Smooth muscle cell (in vitro differentiated cells): ENCODE data around the gene CIAPIN1. TPM values are rescaled to one million over a fixed set of nuclear protein-coding genes. Genes with fewer than 3 reads are reported as not detected.
"Not testable (repeated sequence)": the region's sequence is repeated elsewhere in the genome, so short reads cannot be mapped to it uniquely, and the experiment has no call there.

Experiments used
- DNase-seq: peaks from one replicate; lab custom pipeline; 2025; ENCODE audit not compliant: unreplicated experiment; lab: John Stamatoyannopoulos, UW
- H2AFZ ChIP-seq: fragments of 200-600 bp; sonication (generic); 2 replicates; pipeline ENCODE4 v1.6.0; 2016; ENCODE audit warnings: antibody characterized with exemption, low read depth, mild to moderate bottlenecking
- H3F3A ChIP-seq: fragments of 200-600 bp; sonication (generic); 2 replicates; pipeline ENCODE4 v1.6.0; 2017; ENCODE audit warnings: antibody characterized with exemption, low read depth
- H3K27ac ChIP-seq: fragments of 200-600 bp; sonication (generic); 2 replicates; pipeline ENCODE4 v1.5.1; 2016; ENCODE audit warnings: low read depth, mild to moderate bottlenecking
- H3K27me3 ChIP-seq: fragments of 200-600 bp; sonication (generic); 2 replicates; pipeline ENCODE4 v1.6.1; 2016; ENCODE audit warnings: low read depth, mild to moderate bottlenecking
- H3K36me3 ChIP-seq: fragments of 200-600 bp; sonication (generic); 2 replicates; pipeline ENCODE4 v1.5.1; 2016; ENCODE audit warnings: low read depth
- H3K4me1 ChIP-seq: fragments of 200-600 bp; sonication (generic); 2 replicates; pipeline ENCODE4 v1.5.1; 2016; ENCODE audit warnings: low read depth
- H3K4me2 ChIP-seq: fragments of 200-600 bp; sonication (generic); 2 replicates; pipeline ENCODE4 v1.6.0; 2016; ENCODE audit warnings: mild to moderate bottlenecking
- H3K4me3 ChIP-seq: fragments of 200-600 bp; sonication (generic); 2 replicates; pipeline ENCODE4 v1.5.1; 2016; ENCODE audit warnings: mild to moderate bottlenecking
- H3K79me2 ChIP-seq: fragments of 200-600 bp; sonication (generic); 2 replicates; pipeline ENCODE4 v1.6.0; 2016; ENCODE audit warnings: low read depth, mild to moderate bottlenecking
- H3K9ac ChIP-seq: fragments of 200-600 bp; sonication (generic); 2 replicates; pipeline ENCODE4 v1.6.0; 2016; ENCODE audit warnings: low read depth
- H3K9me3 ChIP-seq: fragments of 200-600 bp; sonication (generic); replicated peaks from 2 replicates; pipeline ENCODE4 v1.5.1; 2016; ENCODE audit warnings: low read depth
- H4K20me1 ChIP-seq: fragments of 200-600 bp; sonication (generic); 2 replicates; pipeline ENCODE4 v1.6.0; 2016; ENCODE audit warnings: low read depth
- CTCF ChIP-seq: fragments of 200-600 bp; sonication (generic); IDR thresholded peaks from 2 replicates; pipeline ENCODE4 v1.5.1; 2017; ENCODE audit warnings: borderline replicate concordance, mild to moderate bottlenecking, antibody characterized with exemption; ENCODE audit not compliant: insufficient read depth, poor library complexity, severe bottlenecking
- WGBS: methylation state at CpG from one replicate; pipeline ENCODE4 v1.1.7; 2016; ENCODE audit warnings: low lambda C conversion rate; 5-methylcytosine and 5-hydroxymethylcytosine counted together
- polyA plus RNA-seq: library from polyadenylated mRNA; unstranded; fragments of >200 nt; fragmentation: Nextera tagmentation; extraction: Ambion mirVana; gene quantifications from 2 replicates; pipeline ENCODE4 v1.2.1, GENCODE V29; 2016
- total RNA-seq: library from RNA; depleted of rRNA; stranded (reverse); fragments of >200 nt; gene quantifications from 2 replicates; pipeline ENCODE4 v1.2.3, GENCODE V29; 2014

CIAPIN1 gene
- total and polyA plus RNA-seq, 2 experiments from 2014 or later: 36.6 to 58.1 TPM

GRCh38 chr16:57445510-57445909 lies 1.7 kb downstream of the CIAPIN1 start:
- no peak for TF ChIP-seq CTCF
- no peak overlapping the region for H2AFZ ChIP-seq
- peaks cover 6% of the 10 kb centered on the region for H3K36me3 ChIP-seq
- 100% methylated on average over 2 of the region's 2 CpGs for WGBS
- no peaks in the 10 kb centered on the region for H3K27me3 ChIP-seq
- H4K20me1 ChIP-seq: no peaks in the 10 kb centered on the region
- no peak for DNase-seq
- peaks cover 78% of the 10 kb centered on the region for H3K79me2 ChIP-seq
- H3F3A ChIP-seq: no peaks in the 10 kb centered on the region
- peaks cover 8% of the 10 kb centered on the region for H3K4me1 ChIP-seq
- no peaks in the 10 kb centered on the region for H3K9me3 ChIP-seq
- no peak overlapping the region for H3K4me3 ChIP-seq
- H3K27ac ChIP-seq: no peak overlapping the region
- no peak overlapping the region for H3K9ac ChIP-seq
- no peak overlapping the region for H3K4me2 ChIP-seq

GRCh38 chr16:57444711-57445110 lies 2.5 kb downstream of the CIAPIN1 start:
- WGBS: 93% methylated on average over 3 of the region's 3 CpGs
- H3K4me1 ChIP-seq: peaks cover 8% of the 10 kb centered on the region
- no peak for TF ChIP-seq CTCF
- no peaks in the 10 kb centered on the region for H3K27me3 ChIP-seq
- H4K20me1 ChIP-seq: no peaks in the 10 kb centered on the region
- H3K79me2 ChIP-seq: peaks cover 78% of the 10 kb centered on the region
- no peak for DNase-seq
- H3F3A ChIP-seq: no peaks in the 10 kb centered on the region
- H3K36me3 ChIP-seq: peaks cover 7% of the 10 kb centered on the region
- no peaks in the 10 kb centered on the region for H3K9me3 ChIP-seq
- no peak overlapping the region for H3K9ac ChIP-seq
- H3K4me3 ChIP-seq: no peak overlapping the region
- no peak overlapping the region for H3K4me2 ChIP-seq
- H3K27ac ChIP-seq: no peak overlapping the region
- no peak overlapping the region for H2AFZ ChIP-seq

DNA sequence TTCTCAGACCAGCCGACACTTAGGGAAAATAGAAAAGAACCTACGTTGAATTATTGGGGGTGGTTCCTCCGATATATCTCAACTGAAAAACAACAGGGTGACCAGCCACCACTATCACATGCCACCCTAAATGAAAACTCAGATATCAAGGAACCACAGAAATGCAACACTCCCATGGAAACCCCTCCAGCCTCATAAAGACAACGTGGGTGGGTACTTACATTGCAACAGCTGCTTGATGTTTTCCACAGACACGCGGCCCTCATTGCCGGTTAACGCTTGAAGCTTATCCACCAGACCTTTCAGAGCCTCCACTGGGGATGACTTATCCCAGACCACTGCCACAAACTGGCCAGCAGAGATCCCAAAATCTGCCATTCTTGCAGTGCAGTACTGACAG lies 6.6 kb downstream of the CIAPIN1 start:
- not testable (repeated sequence) for H2AFZ ChIP-seq
- H3K79me2 ChIP-seq: peaks cover 45% of the 10 kb centered on the region

GRCh38 chr16:57439947-57440346 lies 7.2 kb downstream of the CIAPIN1 start:
- not testable (repeated sequence) for H3K27ac ChIP-seq, H2AFZ ChIP-seq, H3K4me2 ChIP-seq, H3K27me3 ChIP-seq, H4K20me1 ChIP-seq, H3K9ac ChIP-seq, H3K4me1 ChIP-seq, H3K4me3 ChIP-seq, DNase-seq, H3K9me3 ChIP-seq, H3F3A ChIP-seq
- Histone ChIP-seq H3K36me3 (peaks cover 11% of the 10 kb centered on the region), H3K79me2 (peaks cover 39% of the 10 kb centered on the region)
- WGBS: 86% methylated on average over 8 of the region's 8 CpGs

More for the DNA sequence above, 6.6 kb downstream of the CIAPIN1 start:
- not testable (repeated sequence) for H3K9ac ChIP-seq, H3K36me3 ChIP-seq, H3K4me1 ChIP-seq, H3K4me2 ChIP-seq, DNase-seq, H3K27ac ChIP-seq, H4K20me1 ChIP-seq, H3K4me3 ChIP-seq, H3K27me3 ChIP-seq, H3F3A ChIP-seq, H3K9me3 ChIP-seq
- 96% methylated on average over 8 of the region's 8 CpGs for WGBS

- Histone ChIP-seq H3K27ac (no peak overlapping the region), H3K9ac (no peak overlapping the region), H2AFZ (no peak overlapping the region), H3K4me3 (no peak overlapping the region), H4K20me1 (peaks cover 6% of the 10 kb centered on the region), H3K9me3 (no peaks in the 10 kb centered on the region), H3F3A (no peaks in the 10 kb centered on the region), H3K27me3 (no peaks in the 10 kb centered on the region), H3K4me2 (no peak overlapping the region), H3K4me1 (no peaks in the 10 kb centered on the region), H3K36me3 (peaks cover 30% of the 10 kb centered on the region), H3K79me2 (no peaks in the 10 kb centered on the region)
- no peak for TF ChIP-seq CTCF
- WGBS: 100% methylated on average over 1 of the region's 1 CpG
- no peak for DNase-seq
Observed at GRCh38 chr16:57435838-57436237, 11.3 kb downstream of the CIAPIN1 start.
